Ovary (tissue), 3 donors: ENCODE measurements around the gene AKAP7.

ENCODE experiments used
- CTCF ChIP-seq, 3 donors: fragments of 450-650 bp in 2 of 3; fragments of 200-600 bp in 1 of 3; IDR thresholded peaks; one replicate each; pipeline versions ENCODE4 v1.5.1 to v1.8.0; 2016 to 2022; ENCODE audit warnings: antibody characterized with exemption in 3 of 3, mild to moderate bottlenecking in 1 of 3
- POLR2A ChIP-seq: fragments of 450-650 bp; IDR thresholded peaks from one replicate; pipeline ENCODE4 v1.6.1; 2017; ENCODE audit warnings: antibody characterized with exemption, mild to moderate bottlenecking, moderate library complexity
- donor health status: DM: no; HTN: no; CAD: no.

GRCh38 chr6:131125431-131125830 lies 9.8 kb upstream of the AKAP7 start:
- TF ChIP-seq CTCF (IDR thresholded peaks at IDR 0.05) (no peak), POLR2A (no peak)
